IMR-90 (cell line): ENCODE results near the gene TMEM8B.

Experiments used
- BHLHE40 ChIP-seq: fragments of 150-350 bp; IDR thresholded peaks from 2 replicates; pipeline ENCODE4 v1.6.1; 2016; ENCODE audit warnings: mild to moderate bottlenecking, low read depth, low read length
- CEBPB ChIP-seq: IDR thresholded peaks from 2 replicates; pipeline ENCODE4 v1.6.1; 2012; ENCODE audit warnings: low read depth, low read length, improper control_type of control experiment
- NFE2L2 ChIP-seq: fragments of 150-350 bp; IDR thresholded peaks from 2 replicates; pipeline ENCODE4 v1.6.1; 2016; ENCODE audit warnings: low read depth, mild to moderate bottlenecking, low read length
- POLR2A ChIP-seq: IDR thresholded peaks from 2 replicates; pipeline ENCODE4 v1.6.1; 2012; ENCODE audit warnings: mild to moderate bottlenecking, low read depth, low read length
- RAD21 ChIP-seq: IDR thresholded peaks from 2 replicates; pipeline ENCODE4 v1.6.1; 2012; ENCODE audit warnings: low read length, improper control_type of control experiment
- RCOR1 ChIP-seq: IDR thresholded peaks from 2 replicates; pipeline ENCODE4 v1.6.1; 2012; ENCODE audit warnings: mild to moderate bottlenecking, low read length, improper control_type of control experiment; ENCODE audit not compliant: insufficient replicate concordance
- RFX5 ChIP-seq: IDR thresholded peaks from 2 replicates; pipeline ENCODE4 v1.8.0; 2012; ENCODE audit warnings: low read depth, mild to moderate bottlenecking, low read length, moderate library complexity
- TF ChIP-seq, protein P1 (sequence below): conservative IDR thresholded peaks from 2 replicates; pipeline ENCODE4 v1.5.1; 2012; ENCODE audit warnings: mild to moderate bottlenecking, low read depth, low read length, improper control_type of control experiment

DNA sequence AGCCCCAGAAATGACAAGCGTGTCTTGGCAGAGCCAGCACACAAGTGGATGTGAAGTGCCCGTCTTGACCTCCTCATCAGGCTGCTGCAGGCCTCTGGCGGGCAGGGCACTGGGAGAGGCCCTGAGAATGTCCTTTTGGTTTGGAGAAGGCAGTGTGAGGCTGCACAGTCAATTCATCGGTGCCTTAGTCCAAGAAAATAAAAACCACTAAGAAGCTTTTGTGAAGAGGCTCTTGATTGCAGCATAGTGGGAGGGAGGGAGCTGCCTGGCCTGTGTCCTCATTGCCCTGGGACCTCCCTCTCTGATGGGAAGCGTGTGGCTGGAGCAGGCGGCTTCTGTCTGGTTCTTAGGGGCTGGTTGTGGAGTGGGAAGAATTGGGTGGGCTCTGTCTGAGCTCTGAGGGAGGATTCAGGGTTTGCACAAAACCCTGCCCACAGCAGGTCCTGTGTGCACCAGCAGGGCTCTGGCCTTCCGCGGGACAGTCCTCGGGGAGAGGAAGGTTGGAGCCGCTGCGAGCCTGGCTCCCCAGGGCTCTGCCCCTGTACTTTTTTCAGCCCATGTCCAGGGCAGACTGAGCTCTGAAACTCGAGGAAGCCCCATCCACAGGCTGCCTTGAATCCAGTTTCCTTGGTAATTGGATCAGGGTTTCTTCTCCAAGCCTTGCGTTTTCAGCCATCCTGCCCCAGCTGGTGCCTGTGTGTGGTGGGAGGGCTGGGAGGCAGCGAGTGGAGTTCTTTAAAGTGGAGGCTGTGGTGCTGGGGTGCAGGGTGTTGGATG is 78.1 kb downstream of the TMEM8B start:
- TF ChIP-seq, protein P1, sequence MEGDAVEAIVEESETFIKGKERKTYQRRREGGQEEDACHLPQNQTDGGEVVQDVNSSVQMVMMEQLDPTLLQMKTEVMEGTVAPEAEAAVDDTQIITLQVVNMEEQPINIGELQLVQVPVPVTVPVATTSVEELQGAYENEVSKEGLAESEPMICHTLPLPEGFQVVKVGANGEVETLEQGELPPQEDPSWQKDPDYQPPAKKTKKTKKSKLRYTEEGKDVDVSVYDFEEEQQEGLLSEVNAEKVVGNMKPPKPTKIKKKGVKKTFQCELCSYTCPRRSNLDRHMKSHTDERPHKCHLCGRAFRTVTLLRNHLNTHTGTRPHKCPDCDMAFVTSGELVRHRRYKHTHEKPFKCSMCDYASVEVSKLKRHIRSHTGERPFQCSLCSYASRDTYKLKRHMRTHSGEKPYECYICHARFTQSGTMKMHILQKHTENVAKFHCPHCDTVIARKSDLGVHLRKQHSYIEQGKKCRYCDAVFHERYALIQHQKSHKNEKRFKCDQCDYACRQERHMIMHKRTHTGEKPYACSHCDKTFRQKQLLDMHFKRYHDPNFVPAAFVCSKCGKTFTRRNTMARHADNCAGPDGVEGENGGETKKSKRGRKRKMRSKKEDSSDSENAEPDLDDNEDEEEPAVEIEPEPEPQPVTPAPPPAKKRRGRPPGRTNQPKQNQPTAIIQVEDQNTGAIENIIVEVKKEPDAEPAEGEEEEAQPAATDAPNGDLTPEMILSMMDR = no peak
- TF ChIP-seq POLR2A = no peak
- no peak for TF ChIP-seq NFE2L2
- TF ChIP-seq RCOR1 = no peak
- TF ChIP-seq RFX5 = no peak
- TF ChIP-seq CEBPB = peak; percentile 88
- no peak for TF ChIP-seq RAD21
- no peak for TF ChIP-seq BHLHE40
